Dendritic cell treated with granulocyte-macrophage colony-stimulating factor and Interleukin-4, amounts not matched to agents 40 ng/mL and 50 ng/mL, for 4 days (primary cell): ENCODE results near the gene GLIS1.
"Not testable (repeated sequence)": the region's sequence is repeated elsewhere in the genome, so short reads cannot be mapped to it uniquely, and the experiment has no call there.

Experiments
- H3K27ac Mint-ChIP-seq: one replicate; pipeline ENCODE4 v1.8.0; 2022; ENCODE audit warnings: mild to moderate bottlenecking, mixed read lengths
- H3K27me3 Mint-ChIP-seq: one replicate; pipeline ENCODE4 v1.8.0; 2022; ENCODE audit warnings: mild to moderate bottlenecking, mixed read lengths
- H3K36me3 Mint-ChIP-seq: one replicate; pipeline ENCODE4 v1.8.0; 2022; ENCODE audit warnings: low read depth, mixed read lengths
- H3K4me1 Mint-ChIP-seq: one replicate; pipeline ENCODE4 v1.8.0; 2022; ENCODE audit warnings: low read depth, mixed read lengths
- H3K4me3 Mint-ChIP-seq: one replicate; pipeline ENCODE4 v1.8.0; 2022; ENCODE audit warnings: mild to moderate bottlenecking, moderate library complexity, mixed read lengths
- H3K9me3 Mint-ChIP-seq: one replicate; pipeline ENCODE4 v1.8.0; 2022; ENCODE audit warnings: mixed read lengths
- intact Hi-C: fragments of 100-400 bp; cut with micrococcal nuclease; formaldehyde crosslinking; loops from one replicate; pipeline ENCODE4 v1.15.0; 2022

Gene GLIS1

DNA sequence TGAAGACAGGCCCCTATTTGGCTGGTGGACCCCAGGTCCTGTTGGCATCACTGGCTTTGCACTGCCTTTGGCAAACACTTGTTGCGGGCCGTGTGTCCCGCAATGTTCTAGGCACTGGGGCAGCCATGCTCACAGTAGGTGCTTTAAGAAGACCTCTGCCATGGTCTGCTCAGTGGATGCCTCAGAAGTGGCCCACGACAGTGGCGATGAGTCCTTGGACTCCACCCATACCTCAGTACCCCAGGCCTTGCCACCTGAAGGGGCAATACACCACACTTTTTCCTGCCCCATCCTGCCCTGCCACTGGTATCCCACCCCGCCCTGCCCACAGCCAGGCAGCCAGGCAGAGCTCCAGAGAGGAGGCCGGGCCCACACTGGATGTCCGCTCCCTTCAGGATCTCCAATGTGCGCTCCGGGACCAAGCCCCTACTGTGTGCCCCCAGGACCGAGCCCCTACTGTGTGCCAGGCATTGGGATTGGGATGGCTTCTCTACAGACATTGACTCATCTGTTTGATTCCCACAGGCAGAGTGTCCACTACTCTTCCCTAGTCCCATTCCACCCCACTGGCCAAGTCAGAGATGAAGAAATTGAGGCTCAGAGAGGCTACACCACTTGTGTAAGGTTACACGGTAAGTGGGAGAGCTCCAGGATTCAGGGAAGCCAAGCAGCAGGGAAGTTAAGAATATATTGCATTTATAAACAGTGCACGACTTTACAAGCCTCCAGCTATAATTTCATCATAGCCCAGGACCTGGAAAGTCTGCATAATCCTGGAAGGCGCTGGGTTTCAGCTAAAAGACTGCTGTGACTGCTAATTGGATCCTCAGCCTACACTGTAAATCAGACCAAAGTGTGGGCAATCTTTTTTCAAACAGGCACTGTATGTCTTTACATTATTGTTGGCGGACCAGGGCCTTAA lies 178.1 kb downstream of the GLIS1 start:
- Mint-ChIP-seq H3K27me3 (peaks cover 9% of the 10 kb centered on the region), H3K27ac (no peak overlapping the region), H3K4me3 (no peak overlapping the region), H3K9me3 (no peaks in the 10 kb centered on the region), H3K36me3 (no peaks in the 10 kb centered on the region), H3K4me1 (no peaks in the 10 kb centered on the region)
- intact Hi-C loops = no loop called here

DNA sequence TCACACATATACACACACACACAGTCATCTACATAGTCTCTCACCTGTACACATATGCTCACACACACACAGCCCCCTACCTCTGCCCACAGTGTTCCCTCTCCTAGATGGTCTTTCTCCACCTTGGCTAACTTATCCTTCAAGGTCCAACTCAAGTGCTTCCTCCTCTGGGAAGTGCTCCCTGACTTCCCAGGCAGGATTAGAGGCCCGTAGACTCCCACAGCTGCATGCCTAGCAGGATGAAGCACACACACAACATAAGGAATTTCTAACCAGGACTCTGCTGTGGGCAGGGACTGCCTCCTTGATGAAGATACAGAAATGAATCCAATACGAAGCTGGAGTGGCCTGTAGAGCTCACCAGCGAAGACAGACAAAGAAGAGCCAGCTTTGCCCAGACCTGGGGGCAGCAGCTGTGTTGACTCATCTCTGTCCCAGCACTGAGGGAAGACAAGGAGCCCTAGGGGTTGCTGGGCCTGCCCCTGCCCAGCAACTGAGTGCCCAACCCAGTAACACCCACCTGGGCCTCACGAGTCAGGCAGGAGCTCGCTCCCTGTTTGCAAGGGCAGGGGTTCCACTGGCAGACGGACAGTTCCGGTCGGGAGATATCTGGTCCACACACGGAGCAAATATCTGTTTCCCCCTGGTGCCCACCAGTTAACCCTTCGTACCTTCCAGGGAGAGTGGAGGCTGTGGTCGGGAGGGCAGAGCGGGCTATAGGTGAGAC lies 178.9 kb downstream of the GLIS1 start:
- Mint-ChIP-seq H3K27ac (no peak overlapping the region), H3K4me1 (no peaks in the 10 kb centered on the region), H3K9me3 (no peaks in the 10 kb centered on the region), H3K36me3 (no peaks in the 10 kb centered on the region), H3K27me3 (peaks cover 9% of the 10 kb centered on the region), H3K4me3 (no peak overlapping the region)
- intact Hi-C loops = no loop called here

DNA sequence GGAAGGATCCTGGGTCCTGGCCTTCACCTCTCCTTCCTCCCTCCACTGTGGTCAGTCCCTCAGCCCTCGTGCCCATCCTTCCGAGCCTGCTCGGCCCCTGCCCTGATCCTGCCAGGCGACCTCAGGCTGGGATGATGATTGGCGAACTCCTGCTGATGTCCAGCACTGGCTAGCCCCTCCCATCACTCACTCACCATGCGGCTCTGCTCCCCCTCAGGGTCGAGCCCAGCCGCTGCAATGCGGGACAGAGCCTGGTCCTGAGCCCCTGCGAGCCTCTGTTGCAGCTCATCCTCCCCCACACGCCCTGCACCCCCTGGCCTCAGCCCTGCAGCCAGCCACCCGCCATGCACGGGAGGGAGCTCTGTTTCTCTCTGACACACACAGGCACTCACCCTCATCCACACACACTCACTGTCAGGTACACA lies 179.6 kb downstream of the GLIS1 start:
- no peak overlapping the region for H3K27ac Mint-ChIP-seq
- peaks cover 9% of the 10 kb centered on the region for H3K27me3 Mint-ChIP-seq
- H3K9me3 Mint-ChIP-seq = no peaks in the 10 kb centered on the region
- H3K4me1 Mint-ChIP-seq = no peaks in the 10 kb centered on the region
- intact Hi-C loops = no loop called here
- H3K36me3 Mint-ChIP-seq = no peaks in the 10 kb centered on the region
- H3K4me3 Mint-ChIP-seq = no peak overlapping the region

DNA sequence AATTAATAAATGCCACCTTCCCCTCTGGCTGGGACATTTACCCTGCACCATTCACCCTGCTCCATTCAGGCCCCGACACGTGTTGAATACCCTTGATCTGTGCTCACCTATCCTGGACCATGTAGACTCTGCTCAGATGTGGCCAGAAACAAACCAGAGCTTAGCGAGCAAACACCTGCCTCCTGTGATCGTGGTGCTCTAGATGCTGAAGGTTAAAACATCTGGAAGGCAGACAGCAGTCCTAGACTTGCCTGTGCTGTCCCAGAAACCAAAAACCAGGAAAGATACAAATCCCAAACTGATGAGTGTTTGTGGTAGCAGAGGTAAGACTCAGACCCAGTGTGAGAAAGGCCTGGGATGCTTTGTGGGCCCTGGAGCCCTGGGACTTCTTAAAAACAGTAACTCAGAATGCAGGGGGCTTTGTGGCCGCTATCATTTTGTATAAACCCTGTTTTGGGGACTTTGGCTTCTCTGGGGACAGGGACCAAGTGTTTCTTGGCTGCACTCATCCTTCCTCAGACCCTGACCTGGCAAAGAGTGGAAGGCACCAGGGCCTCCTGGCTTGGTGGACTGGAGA lies 180.1 kb downstream of the GLIS1 start:
- H3K36me3 Mint-ChIP-seq = no peaks in the 10 kb centered on the region
- intact Hi-C loops = no loop called here
- H3K27ac Mint-ChIP-seq = no peak overlapping the region
- no peak overlapping the region for H3K4me3 Mint-ChIP-seq
- H3K4me1 Mint-ChIP-seq = no peaks in the 10 kb centered on the region
- H3K9me3 Mint-ChIP-seq = no peaks in the 10 kb centered on the region
- peaks cover 9% of the 10 kb centered on the region for H3K27me3 Mint-ChIP-seq

DNA sequence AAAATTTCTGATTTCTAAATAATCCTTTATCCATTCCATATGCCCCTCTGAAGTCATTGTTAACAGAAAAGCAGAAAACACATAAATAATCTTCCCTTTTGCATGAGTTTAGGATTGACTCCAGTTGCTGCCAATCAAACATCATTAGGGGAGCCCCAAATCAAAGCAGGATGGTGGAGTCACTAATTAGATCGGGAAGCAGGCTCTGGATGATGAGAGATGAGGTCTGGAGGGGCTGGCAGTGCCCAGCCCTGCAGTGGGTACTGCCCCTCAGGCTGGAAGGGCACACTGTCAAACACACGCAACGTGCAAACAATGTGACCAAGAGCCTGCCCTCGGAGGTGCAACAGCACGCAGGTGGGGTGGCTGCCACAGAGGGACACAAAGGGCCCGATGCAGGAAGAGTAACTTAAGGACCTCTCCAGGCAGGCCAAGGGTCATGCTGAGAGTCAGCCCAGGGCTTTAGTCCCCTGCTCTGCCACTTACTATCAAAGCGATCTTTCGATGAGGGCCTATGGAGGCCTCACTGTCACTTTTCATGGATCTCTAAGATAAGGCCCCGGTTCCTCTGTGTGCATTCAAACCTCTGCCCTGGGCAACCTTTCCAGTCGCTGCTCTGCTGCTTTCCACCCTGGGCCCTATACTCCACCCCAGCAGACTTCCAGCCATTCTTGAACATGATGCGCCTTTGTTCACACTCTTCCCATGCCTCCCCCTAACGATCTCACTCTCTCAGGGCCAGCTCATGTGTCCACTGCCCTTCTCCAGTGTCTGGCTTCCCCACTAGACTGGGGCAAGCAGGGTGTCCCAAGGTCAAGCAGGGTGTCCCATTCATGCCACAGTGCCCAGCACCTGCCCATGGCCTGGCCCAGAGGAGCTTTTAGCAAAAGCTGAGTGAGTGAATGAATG lies 180.9 kb downstream of the GLIS1 start:
- Mint-ChIP-seq H3K27me3 (peaks cover 9% of the 10 kb centered on the region), H3K9me3 (no peaks in the 10 kb centered on the region), H3K4me3 (no peak overlapping the region), H3K27ac (no peak overlapping the region), H3K4me1 (no peaks in the 10 kb centered on the region), H3K36me3 (no peaks in the 10 kb centered on the region)
- intact Hi-C loops = no loop called here

DNA sequence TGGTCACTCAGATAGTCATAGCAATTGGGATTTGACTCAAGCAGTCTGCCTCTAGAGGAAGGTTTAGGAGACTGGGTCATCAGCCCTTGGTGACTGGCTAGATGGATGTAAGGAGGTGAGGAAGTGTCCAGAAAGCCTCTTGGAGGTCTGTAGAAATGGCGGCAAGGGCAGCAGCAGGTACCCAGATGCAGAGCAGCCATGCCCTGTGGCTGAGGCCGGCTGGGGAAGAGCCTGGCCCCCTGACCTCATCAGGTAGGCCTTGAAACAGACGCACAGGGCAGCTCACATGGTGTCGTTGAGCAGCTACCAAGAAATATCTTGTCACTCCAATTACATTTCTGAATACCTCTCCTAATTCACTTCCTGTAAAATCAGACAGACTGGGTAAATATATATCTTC lies 181.6 kb downstream of the GLIS1 start:
- intact Hi-C loops = no loop called here
- Mint-ChIP-seq H3K9me3 (no peaks in the 10 kb centered on the region), H3K4me3 (no peak overlapping the region), H3K36me3 (no peaks in the 10 kb centered on the region), H3K27me3 (peaks cover 2% of the 10 kb centered on the region), H3K27ac (no peak overlapping the region), H3K4me1 (no peaks in the 10 kb centered on the region)

DNA sequence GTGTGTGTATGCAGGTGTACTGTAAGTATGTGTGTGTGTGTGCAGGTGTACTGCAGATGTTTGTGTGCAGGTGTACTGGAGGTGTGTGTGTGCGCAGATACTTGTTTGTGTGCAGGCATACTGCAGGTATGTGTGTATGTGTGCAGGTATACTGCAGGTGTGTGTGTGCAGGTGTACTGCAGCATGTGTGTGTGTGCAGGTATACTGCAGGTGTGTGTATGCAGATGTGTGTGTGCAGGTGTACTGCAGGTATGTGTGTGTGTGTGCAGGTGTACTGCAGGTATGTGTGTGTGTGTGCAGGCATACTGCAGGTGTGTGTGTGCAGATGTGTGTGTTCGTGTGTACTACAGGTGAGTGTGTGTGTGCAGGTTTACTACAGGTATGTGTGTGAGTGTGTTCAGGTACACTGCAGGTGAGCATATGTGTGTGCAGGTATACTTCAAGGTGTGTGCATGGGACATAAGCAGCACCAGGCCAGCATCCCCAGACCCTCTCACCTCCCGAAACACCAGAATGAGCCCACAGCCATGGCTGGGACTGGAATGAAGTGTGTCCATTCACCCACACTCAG lies 182.2 kb downstream of the GLIS1 start:
- Mint-ChIP-seq H3K4me1 (no peaks in the 10 kb centered on the region), H3K27ac (no peak overlapping the region), H3K9me3 (no peaks in the 10 kb centered on the region), H3K4me3 (no peak overlapping the region), H3K36me3 (no peaks in the 10 kb centered on the region), H3K27me3 (no peaks in the 10 kb centered on the region)
- intact Hi-C loops = no loop called here

DNA sequence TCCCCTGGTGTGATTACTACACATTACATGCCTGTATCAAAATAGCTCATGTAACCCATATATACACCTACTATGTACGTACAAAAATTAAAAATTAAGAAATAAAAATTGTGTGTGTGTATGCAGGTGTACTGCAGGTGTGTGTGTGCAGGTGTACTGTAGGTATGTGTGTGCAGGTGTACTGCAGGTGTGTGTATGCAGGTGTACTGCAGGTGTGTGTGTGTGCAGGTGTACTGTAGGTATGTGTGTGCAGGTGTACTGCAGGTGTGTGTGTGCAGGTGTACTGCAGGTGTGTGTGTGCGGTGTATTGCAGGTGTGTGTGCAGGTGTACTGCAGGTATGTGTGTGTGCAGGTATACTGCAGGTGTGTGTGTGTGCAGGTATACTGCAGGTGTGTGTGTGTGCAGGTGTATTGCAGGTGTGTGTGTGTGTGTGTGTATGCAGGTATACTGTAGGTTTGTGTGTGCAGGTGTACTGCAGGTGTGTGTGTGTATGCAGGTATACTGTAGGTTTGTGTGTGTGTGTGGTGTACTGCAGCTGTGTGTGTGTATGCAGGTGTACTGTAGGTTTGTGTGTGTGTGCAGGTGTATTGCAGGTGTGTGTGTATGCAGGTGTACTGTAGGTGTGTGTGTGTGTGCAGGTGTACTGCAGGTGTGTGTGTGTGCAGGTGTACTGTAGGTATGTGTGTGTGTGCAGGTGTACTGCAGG lies 183.2 kb downstream of the GLIS1 start:
- intact Hi-C loops = not testable (repeated sequence)

DNA sequence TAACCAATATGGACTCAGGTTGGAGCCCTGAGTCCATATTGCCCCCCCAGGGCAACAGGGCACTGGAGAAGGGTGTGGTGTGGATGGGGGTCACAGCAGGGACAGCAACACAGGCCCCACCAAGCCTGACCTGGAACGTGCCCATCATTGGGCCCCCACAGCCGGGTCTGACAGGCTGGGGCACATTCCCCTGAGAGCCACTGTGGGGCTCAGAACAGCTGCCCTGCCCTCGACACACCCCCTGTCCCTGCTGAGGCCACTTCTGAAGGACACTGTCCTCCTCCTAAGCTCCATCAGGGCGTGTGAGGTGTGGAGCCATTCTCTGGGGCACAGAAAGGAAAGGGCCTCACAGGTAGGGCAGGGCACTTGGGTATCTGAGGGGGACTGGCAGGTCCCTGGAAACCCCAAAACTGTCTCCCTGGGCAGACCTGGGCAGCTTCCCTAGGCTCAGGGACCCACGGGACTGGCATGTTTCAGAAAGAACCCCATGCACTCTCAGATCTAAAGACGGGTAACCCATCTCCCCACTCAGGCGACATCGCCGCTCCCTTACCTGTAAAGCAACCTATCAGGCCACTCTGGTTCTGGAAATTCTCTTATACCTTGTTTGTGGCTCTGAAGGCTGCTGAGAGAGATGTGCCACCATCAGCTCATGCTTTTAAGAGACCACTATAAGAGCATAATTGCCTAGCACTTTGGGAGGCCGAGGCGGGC lies 184.2 kb downstream of the GLIS1 start:
- intact Hi-C loops = no loop called here
- Mint-ChIP-seq H3K9me3 (no peaks in the 10 kb centered on the region), H3K27me3 (no peaks in the 10 kb centered on the region), H3K36me3 (no peaks in the 10 kb centered on the region), H3K4me3 (no peak overlapping the region), H3K27ac (no peak overlapping the region), H3K4me1 (no peaks in the 10 kb centered on the region)

More for the DNA sequence above, 183.2 kb downstream of the GLIS1 start:
- not testable (repeated sequence) for H3K27me3 Mint-ChIP-seq, H3K4me1 Mint-ChIP-seq, H3K27ac Mint-ChIP-seq, H3K4me3 Mint-ChIP-seq, H3K36me3 Mint-ChIP-seq, H3K9me3 Mint-ChIP-seq

DNA sequence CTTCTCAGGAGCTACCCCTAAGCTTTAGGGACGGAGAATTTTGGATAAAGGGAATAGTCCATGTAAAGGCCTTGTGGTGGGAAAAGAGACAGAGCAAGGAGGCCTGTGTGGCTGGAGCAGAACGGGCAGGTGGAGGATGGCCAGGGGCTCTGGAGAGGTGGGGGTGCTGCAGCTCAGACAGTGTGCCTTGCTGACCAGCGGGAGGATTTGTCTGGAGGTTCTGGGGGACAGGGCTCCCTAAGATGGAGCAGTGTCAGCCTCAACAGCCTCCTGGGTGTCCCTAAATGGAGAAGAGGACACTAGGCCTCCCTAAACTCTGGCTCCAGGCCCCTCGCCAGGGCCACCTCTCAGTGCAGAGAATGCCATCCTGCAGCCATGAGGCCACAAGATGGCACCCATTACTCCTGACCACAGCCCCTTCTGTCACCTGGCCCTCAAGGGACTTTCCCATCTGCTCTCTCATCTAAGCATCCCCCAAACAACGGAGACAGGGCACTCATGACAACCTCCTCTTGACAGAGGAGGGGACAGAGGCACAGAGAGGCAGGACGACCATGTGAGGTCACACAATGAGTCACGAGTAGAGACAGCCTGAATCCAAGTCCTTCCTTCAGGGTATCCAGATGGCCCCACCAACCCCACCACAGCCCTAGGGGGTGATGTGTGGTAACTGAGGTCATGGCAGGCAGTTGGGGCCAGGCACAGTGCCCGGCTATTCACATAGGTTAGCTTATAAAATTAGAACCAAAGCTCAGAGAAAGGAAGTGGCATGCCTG lies 185.0 kb downstream of the GLIS1 start:
- H3K27me3 Mint-ChIP-seq = no peaks in the 10 kb centered on the region
- H3K9me3 Mint-ChIP-seq = no peaks in the 10 kb centered on the region
- no peaks in the 10 kb centered on the region for H3K4me1 Mint-ChIP-seq
- H3K27ac Mint-ChIP-seq = no peak overlapping the region
- no peaks in the 10 kb centered on the region for H3K36me3 Mint-ChIP-seq
- no peak overlapping the region for H3K4me3 Mint-ChIP-seq
- intact Hi-C loops = no loop called here

DNA sequence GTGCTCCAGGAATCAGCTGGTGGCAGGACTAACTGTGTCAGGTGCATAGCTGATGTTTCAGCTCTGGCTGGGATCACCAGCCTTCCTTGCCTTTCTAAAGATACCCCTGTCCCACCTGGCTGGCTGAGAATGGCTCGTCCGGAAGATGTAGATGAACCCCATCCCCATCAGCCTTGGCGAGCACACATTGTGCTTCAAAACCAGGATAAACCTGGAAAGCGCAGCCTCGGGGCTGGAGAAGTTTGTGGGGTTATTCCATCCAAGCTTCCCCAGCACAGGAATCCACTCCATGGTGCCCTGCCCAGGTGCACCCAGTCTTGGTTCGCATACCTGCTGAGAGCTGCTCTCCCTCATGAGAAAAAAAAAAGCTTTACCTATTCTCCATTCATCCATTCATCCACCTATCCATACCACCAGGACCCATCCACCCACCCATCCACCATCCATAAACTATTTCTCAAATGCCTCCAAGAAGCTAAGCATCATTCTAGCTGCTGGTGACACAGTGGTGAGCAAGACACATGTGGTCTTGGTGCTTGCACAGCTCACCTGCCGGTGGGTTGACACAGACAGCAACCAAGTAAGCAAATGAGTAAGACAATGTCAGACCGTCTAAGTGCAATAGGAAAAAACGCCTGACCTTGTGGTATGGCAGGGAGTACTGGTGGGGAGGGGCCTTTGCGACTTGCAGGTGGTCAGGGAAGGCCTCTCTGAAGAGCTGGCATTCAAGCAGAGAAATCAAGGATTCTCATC lies 185.8 kb downstream of the GLIS1 start:
- Mint-ChIP-seq H3K4me3 (no peak overlapping the region), H3K9me3 (no peaks in the 10 kb centered on the region), H3K4me1 (no peaks in the 10 kb centered on the region), H3K27ac (no peak overlapping the region), H3K36me3 (no peaks in the 10 kb centered on the region), H3K27me3 (no peaks in the 10 kb centered on the region)
- intact Hi-C loops = no loop called here
